Mucosa of descending colon (tissue), 3 donors: ENCODE data around the gene MAN1C1. TPM values are rescaled to one million over a fixed set of nuclear protein-coding genes. Genes with fewer than 3 reads are reported as not detected.

ENCODE experiments used
- ATAC-seq: fragments of 200-7000 bp; cut with Tn5 transposase; one replicate; pipeline ENCODE4 v1.9.1; 2020; ENCODE audit warnings: mild to moderate bottlenecking, moderate library complexity
- DNase-seq, 3 donors: peaks; one replicate each; pipeline ENCODE4 v3.0.0-alpha.2; 2020
- H3K36me3 ChIP-seq: fragments of 200-600 bp; one replicate; pipeline ENCODE4 v1.8.0; 2021; ENCODE audit warnings: low read depth, mild to moderate bottlenecking
- H3K4me1 ChIP-seq: fragments of 200-600 bp; one replicate; pipeline ENCODE4 v1.8.0; 2021; ENCODE audit warnings: low read depth, mild to moderate bottlenecking
- H3K4me3 ChIP-seq: fragments of 200-600 bp; one replicate; pipeline ENCODE4 v1.8.0; 2021; ENCODE audit warnings: mild to moderate bottlenecking
- H3K9me3 ChIP-seq: fragments of 200-600 bp; one replicate; pipeline ENCODE4 v1.8.0; 2021; ENCODE audit warnings: mild to moderate bottlenecking
- CTCF ChIP-seq: fragments of 200-600 bp; IDR thresholded peaks from one replicate; pipeline ENCODE4 v1.8.0; 2022; ENCODE audit warnings: antibody characterized with exemption, mild to moderate bottlenecking
- intact Hi-C, 2 donors: fragments of 100-400 bp; cut with DNase I in 1 of 2; cut with micrococcal nuclease in 1 of 2; formaldehyde crosslinking; loops; one replicate each; pipeline versions ENCODE4 v1.11.0 to v1.11.1; 2022; cut with DNase I, micrococcal nuclease
- total RNA-seq, 3 donors: library from RNA; stranded (reverse); fragmentation: NEBNext Ultra II Directional in 2 of 3; extraction: Animal tissue kit (Norgen Biotek cat#: 25700) in 2 of 3; gene quantifications; one replicate each; pipeline versions ENCODE4 v1.2.1 to v1.2.4, GENCODE V29; 2021 to 2023
- donor health status: DM: no; HTN: no; CAD: no; lungs with moderate emphysema.
- donor health status: DM: no; HTN: no; CAD: no.
- donor health status: DM: no; HTN: yes; CAD: no.

MAN1C1 gene
- total RNA-seq, 3 donors from 2014 or later = 2.5 to 22.0 (median 6.1) TPM

GRCh38 chr1:25680701-25681100 lies 64.1 kb downstream of the MAN1C1 start:
- ATAC-seq (no peak), DNase-seq (no peak)
- Histone ChIP-seq H3K9me3 (no peaks in the 10 kb centered on the region), H3K4me1 (peaks cover 7% of the 10 kb centered on the region), H3K4me3 (no peak overlapping the region), H3K36me3 (no peaks in the 10 kb centered on the region)
- intact Hi-C loops = no loop called here
- no peak for TF ChIP-seq CTCF

GRCh38 chr1:25682059-25682601 lies 65.5 kb downstream of the MAN1C1 start:
- no peak overlapping the region for H3K4me3 ChIP-seq
- H3K36me3 ChIP-seq = no peaks in the 10 kb centered on the region
- intact Hi-C loops = no loop called here
- no peaks in the 10 kb centered on the region for H3K4me1 ChIP-seq
- no peak for TF ChIP-seq CTCF
- H3K9me3 ChIP-seq = no peaks in the 10 kb centered on the region
- ATAC-seq = no peak
- DNase-seq = no peak

GRCh38 chr1:25683177-25683576 lies 66.6 kb downstream of the MAN1C1 start:
- Histone ChIP-seq H3K36me3 (no peaks in the 10 kb centered on the region), H3K4me1 (no peaks in the 10 kb centered on the region), H3K4me3 (no peak overlapping the region), H3K9me3 (no peaks in the 10 kb centered on the region)
- DNase-seq (no peak), ATAC-seq (no peak)
- intact Hi-C loops = no loop called here
- TF ChIP-seq CTCF = no peak

GRCh38 chr1:25683731-25684130 lies 67.1 kb downstream of the MAN1C1 start:
- intact Hi-C loops = no loop called here
- H3K4me3 ChIP-seq = no peak overlapping the region
- no peaks in the 10 kb centered on the region for H3K36me3 ChIP-seq
- no peak for TF ChIP-seq CTCF
- no peaks in the 10 kb centered on the region for H3K9me3 ChIP-seq
- no peaks in the 10 kb centered on the region for H3K4me1 ChIP-seq
- no peak for DNase-seq
- ATAC-seq = no peak

GRCh38 chr1:25684216-25684965 lies 67.8 kb downstream of the MAN1C1 start:
- H3K9me3 ChIP-seq = no peaks in the 10 kb centered on the region
- H3K4me3 ChIP-seq = no peak overlapping the region
- DNase-seq = no peak
- no peaks in the 10 kb centered on the region for H3K4me1 ChIP-seq
- no peaks in the 10 kb centered on the region for H3K36me3 ChIP-seq
- TF ChIP-seq CTCF = no peak
- intact Hi-C loops = no loop called here
- no peak for ATAC-seq
